HG02571 (cell line): Measurements from ENCODE around the gene GPR156.
"Not testable (repeated sequence)": the region's sequence is repeated elsewhere in the genome, so short reads cannot be mapped to it uniquely, and the experiment has no call there.

Experiments used
- ATAC-seq: cut with Tn5 transposase; IDR thresholded peaks from one replicate; pipeline ENCODE4 v1.9.1; 2021; ENCODE audit warnings: mild to moderate bottlenecking, moderate library complexity; ENCODE audit not compliant: unreplicated experiment

GPR156 gene

GRCh38 chr3:120163816-120164215 lies 121.2 kb downstream of the GPR156 start:
- no peak for ATAC-seq

GRCh38 chr3:120163026-120163425 lies 122.0 kb downstream of the GPR156 start:
- no peak for ATAC-seq

- ATAC-seq: no peak
Observed at GRCh38 chr3:120162400-120162799, 122.6 kb downstream of the GPR156 start.

- ATAC-seq: no peak
Observed at GRCh38 chr3:120161902-120162301, 123.1 kb downstream of the GPR156 start.

GRCh38 chr3:120160050-120160449 lies 125.0 kb downstream of the GPR156 start:
- no peak for ATAC-seq

- ATAC-seq: no peak
Observed at GRCh38 chr3:120157681-120158080, 127.3 kb downstream of the GPR156 start.

- ATAC-seq: no peak
Observed at GRCh38 chr3:120157113-120157512, 127.9 kb downstream of the GPR156 start.

GRCh38 chr3:120156699-120157098 lies 128.3 kb downstream of the GPR156 start:
- no peak for ATAC-seq

GRCh38 chr3:120155694-120156093 lies 129.3 kb downstream of the GPR156 start:
- not testable (repeated sequence) for ATAC-seq

- no peak for ATAC-seq
Observed at GRCh38 chr3:120155108-120155507, 129.9 kb downstream of the GPR156 start.

- ATAC-seq: no peak
Observed at GRCh38 chr3:120153294-120153693, 131.7 kb downstream of the GPR156 start.

- no peak for ATAC-seq
Observed at GRCh38 chr3:120151791-120152190, 133.2 kb downstream of the GPR156 start.

GRCh38 chr3:120148187-120148949 lies 136.7 kb downstream of the GPR156 start:
- ATAC-seq: no peak

GRCh38 chr3:120147072-120147871 lies 137.8 kb downstream of the GPR156 start:
- no peak for ATAC-seq

- no peak for ATAC-seq
Observed at GRCh38 chr3:120145542-120146285, 139.3 kb downstream of the GPR156 start.

GRCh38 chr3:120144267-120144666 lies 140.8 kb downstream of the GPR156 start:
- no peak for ATAC-seq

GRCh38 chr3:120143676-120144075 lies 141.3 kb downstream of the GPR156 start:
- ATAC-seq: no peak

GRCh38 chr3:120142236-120142635 lies 142.8 kb downstream of the GPR156 start:
- ATAC-seq: no peak

- ATAC-seq: no peak
Observed at GRCh38 chr3:120140098-120140742, 144.8 kb downstream of the GPR156 start.

GRCh38 chr3:120139140-120139539 lies 145.9 kb downstream of the GPR156 start:
- no peak for ATAC-seq

GRCh38 chr3:120137548-120137947 lies 147.5 kb downstream of the GPR156 start:
- no peak for ATAC-seq
